GM18868 (cell line): ENCODE data around the gene ACTN2.

ENCODE experiments used
- ATAC-seq: cut with Tn5 transposase; IDR thresholded peaks from one replicate; pipeline ENCODE4 v1.9.1; 2021; ENCODE audit warnings: mild to moderate bottlenecking, moderate library complexity; ENCODE audit not compliant: unreplicated experiment

The ACTN2 gene

GRCh38 chr1:236689713-236690569 is 3.6 kb downstream of the ACTN2 start:
- no peak for ATAC-seq

DNA sequence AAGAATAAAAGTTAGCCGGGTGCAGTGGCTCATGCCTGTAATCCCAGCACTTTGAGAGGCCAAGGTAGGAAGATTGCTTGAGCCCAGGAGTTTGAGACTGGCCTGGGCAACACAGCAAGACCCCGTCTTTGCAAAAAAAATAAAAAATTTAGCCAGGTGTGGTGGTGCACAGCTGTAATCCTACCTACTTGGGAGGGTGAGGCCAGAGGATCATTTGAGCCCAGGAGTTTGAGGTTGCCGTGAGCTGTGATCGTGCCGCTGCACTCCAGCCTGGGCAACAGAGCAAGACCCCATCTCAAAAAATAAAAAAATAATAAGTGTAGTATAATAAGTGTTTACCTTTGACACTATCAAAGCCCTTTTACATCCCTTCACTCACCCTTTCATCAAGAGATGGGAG is 5.0 kb downstream of the ACTN2 start:
- ATAC-seq: no peak

GRCh38 chr1:236692128-236692527 is 5.8 kb downstream of the ACTN2 start:
- ATAC-seq: no peak

DNA sequence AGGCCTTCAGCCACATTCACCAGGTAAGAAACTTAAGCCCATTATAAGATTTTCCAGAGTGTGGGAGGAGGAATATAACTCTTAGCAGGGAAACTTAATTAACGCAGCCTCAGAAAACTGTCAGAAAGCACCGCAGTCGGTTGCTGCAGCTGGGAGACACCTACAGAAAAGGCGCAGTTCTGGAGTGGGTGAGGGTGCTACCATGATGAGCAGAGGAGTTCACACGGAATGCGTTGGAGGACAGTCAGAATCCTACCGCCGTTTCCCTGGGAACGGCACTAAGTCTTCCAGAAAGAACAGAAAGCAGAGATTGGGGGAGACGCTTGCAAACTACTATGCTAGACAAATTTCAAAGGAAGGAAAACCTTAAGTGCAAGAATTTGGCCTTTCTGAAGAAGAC is 6.4 kb downstream of the ACTN2 start:
- ATAC-seq: no peak

DNA sequence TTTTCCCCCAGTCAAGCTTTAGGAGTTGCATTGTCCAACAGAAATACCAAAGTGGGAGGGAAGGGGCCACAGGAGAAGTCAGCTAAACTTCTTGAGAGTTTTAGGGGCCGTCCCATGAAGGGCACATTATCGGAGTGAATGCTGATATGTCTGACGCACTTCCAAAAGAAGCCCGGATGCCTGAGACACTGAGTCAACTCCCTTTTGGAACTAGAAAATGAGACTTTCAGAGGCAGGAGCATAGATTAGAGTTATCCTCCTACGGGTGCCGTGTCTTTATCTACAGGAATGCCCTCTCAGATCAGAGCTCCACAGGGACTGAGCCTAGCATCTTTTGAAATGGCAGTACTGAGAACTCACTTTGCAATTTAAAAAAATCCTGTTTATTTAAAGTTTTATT is 13.1 kb downstream of the ACTN2 start:
- no peak for ATAC-seq

- no peak for ATAC-seq
These were observed 14.6 kb downstream of the ACTN2 start for GRCh38 chr1:236700903-236701302.

DNA sequence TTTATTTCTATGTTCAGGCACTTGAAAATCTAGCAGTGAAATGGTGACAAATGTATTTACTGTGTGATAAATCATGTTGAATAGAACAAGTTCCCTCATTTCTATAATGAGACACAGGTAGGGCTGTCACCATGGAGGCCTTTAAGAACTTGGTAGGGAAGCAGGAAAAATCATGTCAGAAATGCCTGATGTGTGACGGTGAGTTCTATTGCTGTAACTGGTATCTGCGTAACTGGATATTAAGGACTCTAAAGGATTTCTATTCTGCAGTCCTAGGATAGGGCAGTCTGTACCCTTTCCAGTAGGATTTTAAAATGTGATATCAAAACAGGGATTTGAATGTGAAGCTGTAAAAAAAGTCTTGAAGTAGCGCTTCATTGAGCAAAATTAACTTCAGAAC is 15.5 kb downstream of the ACTN2 start:
- ATAC-seq: no peak

DNA sequence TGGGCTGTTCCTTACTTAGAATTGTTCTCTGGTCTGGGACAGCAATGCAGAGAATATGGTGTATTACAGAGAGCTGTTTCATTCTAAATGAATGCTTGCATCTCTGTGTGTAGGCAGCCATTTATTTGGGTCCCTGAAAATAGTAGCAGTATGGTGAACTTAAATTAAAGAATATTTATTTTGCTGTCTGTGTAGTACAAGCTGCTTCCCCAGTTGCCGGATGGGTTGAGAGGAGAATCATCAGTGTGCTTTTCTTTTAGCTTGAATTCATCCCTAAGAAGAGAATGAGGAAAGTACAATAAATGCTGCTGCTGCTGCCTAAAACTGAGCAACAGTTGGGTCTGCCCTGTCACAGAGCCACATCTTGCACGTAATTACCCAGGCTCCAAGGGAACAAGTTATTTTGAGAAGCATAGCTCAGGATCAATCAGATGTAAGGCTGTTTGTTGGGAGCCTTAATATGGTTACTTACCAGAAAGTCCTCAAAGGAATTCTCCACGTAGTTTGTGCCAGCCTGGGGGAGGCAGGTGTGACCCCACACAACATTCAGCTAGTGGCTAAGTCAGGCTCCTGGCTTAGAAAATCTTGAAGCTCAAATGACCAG is 16.6 kb downstream of the ACTN2 start:
- no peak for ATAC-seq

GRCh38 chr1:236705771-236706170 is 19.5 kb downstream of the ACTN2 start:
- ATAC-seq: no peak

DNA sequence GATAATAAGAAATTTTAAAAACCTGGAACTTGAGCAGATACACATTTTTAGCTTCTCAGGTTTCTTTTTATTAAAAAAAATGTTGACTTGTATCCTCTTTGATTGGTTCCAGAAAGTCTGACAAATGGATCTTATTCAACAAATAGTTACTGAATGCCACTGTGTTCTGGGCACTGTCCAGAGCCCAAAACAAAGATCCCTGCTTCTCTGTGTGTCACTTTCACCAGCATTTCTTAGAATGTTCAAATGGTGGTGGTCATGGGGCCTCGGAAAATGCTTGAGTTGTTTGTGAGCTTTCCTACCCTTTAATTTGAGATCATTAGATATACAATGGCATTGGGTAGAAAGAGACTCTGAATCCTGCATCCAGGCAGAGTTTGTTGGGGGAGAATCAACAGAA is 19.9 kb downstream of the ACTN2 start:
- no peak for ATAC-seq

GRCh38 chr1:236710328-236710892 is 24.1 kb downstream of the ACTN2 start:
- no peak for ATAC-seq

- ATAC-seq: no peak
These were observed 29.9 kb downstream of the ACTN2 start for GRCh38 chr1:236716160-236716559.

DNA sequence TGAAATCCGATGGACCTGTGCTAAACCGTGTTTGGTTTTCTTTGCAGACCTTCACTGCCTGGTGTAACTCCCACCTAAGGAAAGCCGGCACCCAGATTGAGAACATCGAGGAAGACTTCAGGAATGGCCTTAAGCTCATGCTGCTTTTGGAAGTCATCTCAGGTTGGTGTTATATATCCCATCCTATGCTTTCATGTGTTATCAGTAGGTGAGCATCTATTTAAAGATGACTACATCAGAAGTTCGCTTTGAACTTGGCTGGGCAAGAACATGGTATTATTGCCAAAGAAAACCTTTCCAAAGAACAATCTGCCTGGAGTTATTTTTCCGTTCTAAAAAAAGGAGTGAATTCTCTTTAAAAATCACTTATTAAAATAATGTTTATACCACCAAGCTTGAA is 31.5 kb downstream of the ACTN2 start:
- ATAC-seq: no peak

DNA sequence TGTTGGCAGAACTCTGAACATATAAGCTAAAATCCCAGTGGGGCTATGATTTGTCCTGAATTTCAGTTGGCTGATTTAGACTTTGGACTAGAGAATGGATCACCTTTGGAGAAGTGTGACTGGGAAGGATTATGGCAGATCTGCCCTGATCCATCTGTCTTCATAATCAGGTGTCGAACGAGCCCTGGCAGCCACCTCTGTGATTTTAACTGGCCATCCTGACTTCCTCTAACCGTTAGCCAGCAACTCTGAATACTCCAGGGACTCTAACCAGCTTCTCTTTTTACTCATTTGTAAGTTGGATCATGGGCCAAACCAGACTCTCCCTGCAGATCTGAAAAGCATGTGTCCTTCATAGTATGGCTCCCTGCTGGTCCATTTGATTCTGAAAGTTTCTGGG is 32.0 kb downstream of the ACTN2 start:
- no peak for ATAC-seq

DNA sequence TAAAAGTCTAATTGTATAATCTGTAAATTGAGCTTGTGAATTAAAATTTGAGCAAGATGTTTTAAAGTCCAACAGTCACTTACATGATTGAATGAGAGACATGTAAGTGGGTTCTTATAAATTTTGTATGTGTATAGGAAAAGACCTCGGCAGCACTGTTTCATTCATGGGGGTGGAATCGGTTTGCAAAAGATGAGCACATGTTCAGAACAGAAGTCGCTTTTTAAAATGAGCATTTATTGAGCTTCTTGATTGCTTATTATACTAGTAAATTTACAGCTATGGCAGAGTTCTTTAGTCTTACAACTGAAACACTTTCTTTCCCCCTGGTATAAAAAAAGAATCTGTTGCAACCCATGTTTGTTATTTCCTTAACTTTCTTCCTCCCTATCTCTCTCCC is 33.9 kb downstream of the ACTN2 start:
- ATAC-seq: no peak

DNA sequence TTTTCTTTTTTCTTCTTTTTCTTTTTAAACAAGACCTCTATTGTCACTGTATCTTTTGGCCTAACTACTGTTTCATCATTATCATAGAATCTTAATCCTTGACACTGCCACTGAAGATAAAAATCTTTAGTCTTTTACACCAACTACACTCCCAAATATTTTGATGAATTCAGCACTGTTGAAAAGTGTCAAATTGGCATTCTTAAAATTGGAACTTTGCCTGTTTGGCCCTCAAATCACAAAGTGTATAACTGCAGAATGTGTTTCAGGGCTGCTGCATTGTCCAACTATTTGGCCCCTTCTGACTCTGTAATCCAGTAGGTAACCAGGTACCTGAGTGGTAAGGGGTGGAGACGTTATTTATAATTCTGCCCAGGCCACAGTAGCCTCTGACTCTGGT is 34.3 kb downstream of the ACTN2 start:
- ATAC-seq: no peak

DNA sequence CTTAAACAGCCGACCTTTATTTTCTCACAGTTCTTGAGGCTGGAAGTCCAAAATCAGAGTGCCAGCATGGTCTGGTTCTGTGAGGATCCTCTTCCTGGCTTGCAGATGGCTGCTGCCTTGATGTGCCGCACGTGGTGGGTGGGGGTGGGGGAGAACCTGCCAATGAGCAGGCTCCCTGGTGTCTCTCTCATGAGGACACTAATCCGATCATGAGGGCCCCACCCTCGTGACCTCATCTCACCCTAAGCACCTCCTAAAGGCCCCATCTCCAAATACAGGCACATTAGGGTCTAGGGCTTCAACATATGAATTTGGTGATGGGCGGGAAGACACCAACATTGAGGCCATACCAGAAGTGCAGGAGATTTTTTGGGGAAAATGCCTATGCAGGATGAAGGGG is 37.8 kb downstream of the ACTN2 start:
- no peak for ATAC-seq

GRCh38 chr1:236724506-236724905 is 38.2 kb downstream of the ACTN2 start:
- ATAC-seq: no peak

GRCh38 chr1:236725668-236726067 is 39.4 kb downstream of the ACTN2 start:
- ATAC-seq: no peak

- no peak for ATAC-seq
These were observed 41.2 kb downstream of the ACTN2 start for GRCh38 chr1:236727521-236727920.

- ATAC-seq: no peak
These were observed 42.5 kb downstream of the ACTN2 start for GRCh38 chr1:236728752-236729151.

DNA sequence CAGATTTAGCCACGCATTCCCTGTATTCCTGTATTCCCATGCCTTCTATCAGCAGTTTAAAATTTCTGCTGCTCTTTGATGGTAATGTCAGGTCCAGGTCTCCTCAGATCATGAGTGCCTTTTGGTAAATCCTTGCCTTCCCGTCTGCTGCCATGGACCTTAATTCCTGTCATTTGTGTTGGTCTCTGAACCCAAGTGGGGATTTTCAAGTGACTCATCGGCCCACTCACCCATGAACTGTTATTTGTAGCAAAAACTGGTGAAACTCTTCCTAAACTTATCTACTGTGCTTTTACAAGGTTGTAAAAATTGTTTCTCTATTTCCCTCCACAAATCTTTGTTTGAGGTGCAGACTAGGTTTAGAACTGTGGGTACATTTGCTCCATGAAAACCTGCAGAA is 47.4 kb downstream of the ACTN2 start:
- peak; percentile 73 for ATAC-seq
